ENCODE measurements around the gene SLC39A11.

GRCh38 chr17:72665852-72666851 is 426.3 kb downstream of the SLC39A11 start:
- TF ChIP-seq CTCF (conservative IDR thresholded peaks at IDR 0.05 in 1 of 2, IDR thresholded peaks at IDR 0.05 in 1 of 2; ENCODE audit: low read depth in 1 of 2, low read length in 2 of 2) (no peak), EZH2 (IDR thresholded peaks at IDR 0.05; ENCODE audit: low read length, missing control alignments) (no peak)

Data from fibroblast of lung (primary cell).